ENCODE data around the gene ANKRD37.
"Not testable (repeated sequence)": the region's sequence is repeated elsewhere in the genome, so short reads cannot be mapped to it uniquely, and the experiment has no call there.

ANKRD37 gene, protein sequence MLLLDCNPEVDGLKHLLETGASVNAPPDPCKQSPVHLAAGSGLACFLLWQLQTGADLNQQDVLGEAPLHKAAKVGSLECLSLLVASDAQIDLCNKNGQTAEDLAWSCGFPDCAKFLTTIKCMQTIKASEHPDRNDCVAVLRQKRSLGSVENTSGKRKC

GRCh38 chr4:185396724-185397385 lies at the start of gene ANKRD37:
Gene ANKRD37 (plus strand): TSS chr4:185396841. CDS start chr4:185396924, 83 bp downstream.
- DNase-seq (ENCODE audit: low read depth in 2 of 2): no peak

- DNase-seq (ENCODE audit: low read depth in 2 of 2): no peak
These were observed 49.6 kb upstream of the ANKRD37 start for GRCh38 chr4:185346975-185347601.

GRCh38 chr4:185351691-185352090 lies 45.0 kb upstream of the ANKRD37 start:
- DNase-seq (ENCODE audit: low read depth in 2 of 2): no peak

DNA sequence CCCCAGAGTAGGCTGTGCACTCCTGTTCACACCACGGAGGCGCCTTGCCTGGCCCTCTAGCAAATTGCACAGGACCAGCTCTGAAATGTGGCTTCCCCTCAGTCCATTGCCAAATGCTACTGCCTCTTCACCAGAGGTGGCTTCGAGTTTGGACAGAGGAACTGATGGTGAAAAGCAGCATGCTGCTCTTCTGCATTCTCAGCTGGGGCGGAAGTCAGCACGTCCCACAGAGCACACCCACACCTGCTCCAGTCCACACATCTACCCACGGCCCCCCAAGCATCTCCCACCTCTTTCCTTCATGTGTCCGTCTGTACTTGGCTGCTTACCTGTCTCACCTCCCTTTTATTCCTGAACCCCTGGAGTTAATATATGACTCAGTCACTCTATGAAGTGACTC lies 44.4 kb upstream of the ANKRD37 start:
- DNase-seq (ENCODE audit: low read depth in 2 of 2): no peak

DNA sequence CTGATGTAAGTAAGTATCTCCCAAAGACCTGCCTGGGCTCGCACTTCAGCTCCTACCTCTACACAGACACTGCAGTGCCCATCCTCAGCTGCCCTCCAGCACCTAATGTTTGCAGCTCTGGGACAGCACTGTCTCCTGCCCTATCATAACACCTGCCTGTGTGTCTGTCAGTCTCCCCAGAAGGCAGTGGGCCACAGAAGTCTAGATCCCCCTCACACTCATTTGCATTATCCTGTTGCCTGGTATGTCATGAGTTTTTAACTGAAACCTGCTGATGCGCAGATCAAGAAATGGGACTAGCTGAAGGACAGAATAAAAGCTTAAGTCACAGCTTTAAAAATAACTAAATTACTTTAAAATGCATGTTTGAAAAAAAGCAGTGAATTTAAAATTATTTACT lies 43.9 kb upstream of the ANKRD37 start:
- no peak for DNase-seq (ENCODE audit: low read depth in 2 of 2)

DNA sequence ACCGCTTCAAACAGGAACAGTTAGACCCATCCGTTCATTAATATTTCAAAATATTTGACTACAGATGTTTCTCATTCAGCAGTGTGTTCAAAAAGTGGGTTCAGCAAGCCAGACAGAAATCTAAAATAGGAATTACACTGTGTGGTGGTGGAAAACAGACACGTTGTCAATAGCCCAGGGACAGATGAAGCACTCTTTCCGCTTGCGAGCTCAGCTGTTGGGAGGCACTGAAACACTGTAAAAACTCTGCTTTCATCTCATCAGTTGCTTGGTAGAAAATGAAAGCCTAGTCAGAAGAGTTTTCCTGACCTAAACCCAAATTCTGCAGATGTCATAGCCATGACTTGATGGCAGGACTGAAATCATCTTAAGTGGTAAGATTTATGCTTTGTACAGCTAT lies 39.4 kb upstream of the ANKRD37 start:
- no peak for DNase-seq (ENCODE audit: low read depth in 2 of 2)

DNA sequence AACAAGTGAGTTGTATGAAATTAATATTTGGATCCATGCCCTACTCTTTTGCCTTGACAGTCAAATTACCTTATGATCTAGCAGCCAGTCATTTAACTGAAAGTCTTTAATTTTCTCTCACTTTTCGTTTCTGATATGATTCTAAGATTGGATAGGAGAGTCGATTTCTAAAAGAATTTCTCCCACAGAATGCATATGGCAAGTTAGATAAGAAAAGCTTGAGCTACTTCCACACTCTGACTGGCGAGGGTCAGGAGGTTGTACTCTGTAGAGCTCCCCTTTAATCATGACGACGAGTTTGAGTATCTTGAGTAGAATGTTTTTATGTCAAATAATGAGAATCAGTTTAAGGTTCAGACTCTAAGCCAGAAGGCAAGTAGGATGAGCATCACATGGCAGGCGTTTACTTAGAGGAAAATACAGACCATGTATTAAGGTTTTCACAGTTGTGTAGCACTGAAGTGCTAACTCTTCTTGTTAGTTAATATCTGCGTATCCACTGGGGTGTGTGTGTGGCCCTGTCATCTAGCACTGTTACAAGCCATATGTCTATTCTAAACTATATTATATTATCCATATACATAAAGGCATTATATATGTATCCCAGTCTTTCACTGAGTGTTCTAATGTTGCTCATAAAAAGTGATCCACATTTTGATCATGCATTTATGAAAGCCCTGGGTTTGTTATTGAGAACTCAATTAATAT lies 38.8 kb upstream of the ANKRD37 start:
- DNase-seq (ENCODE audit: low read depth in 2 of 2): no peak

- no peak for DNase-seq (ENCODE audit: low read depth in 2 of 2)
These were observed 38.1 kb upstream of the ANKRD37 start for GRCh38 chr4:185358514-185358913.

- DNase-seq (ENCODE audit: low read depth in 2 of 2): no peak
These were observed 37.7 kb upstream of the ANKRD37 start for GRCh38 chr4:185358959-185359358.

GRCh38 chr4:185359767-185360446 lies 36.7 kb upstream of the ANKRD37 start:
- no peak for DNase-seq (ENCODE audit: low read depth in 2 of 2)

DNA sequence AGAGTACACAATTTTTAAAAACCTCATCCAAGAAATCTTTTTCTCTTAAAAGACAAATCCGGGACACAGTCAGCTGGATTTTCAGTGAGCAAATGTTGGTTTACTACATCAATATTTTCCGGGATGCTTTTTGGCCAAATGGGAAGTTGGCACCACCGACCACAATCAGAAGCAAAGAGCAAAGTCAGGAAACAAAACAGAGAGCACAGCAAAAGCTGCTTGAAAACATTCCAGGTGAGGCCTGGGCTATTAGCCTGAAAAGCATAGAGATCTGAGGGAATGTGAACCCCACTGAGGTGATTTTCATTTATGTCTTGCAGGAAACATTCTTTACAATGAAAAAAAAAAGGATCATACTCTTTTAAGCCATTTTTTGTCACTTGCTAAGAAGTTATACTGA lies 34.8 kb upstream of the ANKRD37 start:
- DNase-seq (ENCODE audit: low read depth in 2 of 2): no peak

DNA sequence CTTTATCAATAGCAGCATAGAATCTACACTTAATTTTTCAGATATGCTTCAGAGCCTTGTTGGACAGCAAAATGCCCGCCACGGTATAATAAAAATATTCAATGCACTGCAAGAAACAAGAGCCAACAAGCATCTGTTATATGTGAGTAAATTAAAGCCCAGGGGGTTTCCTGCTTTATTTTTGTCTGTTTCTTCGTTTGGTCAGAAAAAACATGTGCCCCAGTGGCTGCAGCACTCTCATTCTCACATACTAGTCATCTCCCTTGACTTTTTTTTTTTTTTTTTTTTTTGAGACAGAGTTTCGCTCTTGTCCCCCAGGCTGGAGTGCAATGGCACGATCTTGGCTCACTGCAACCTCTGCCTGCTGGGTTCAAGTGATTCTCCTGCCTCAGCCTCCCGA lies 34.1 kb upstream of the ANKRD37 start:
- DNase-seq (ENCODE audit: low read depth in 2 of 2): not testable (repeated sequence)

DNA sequence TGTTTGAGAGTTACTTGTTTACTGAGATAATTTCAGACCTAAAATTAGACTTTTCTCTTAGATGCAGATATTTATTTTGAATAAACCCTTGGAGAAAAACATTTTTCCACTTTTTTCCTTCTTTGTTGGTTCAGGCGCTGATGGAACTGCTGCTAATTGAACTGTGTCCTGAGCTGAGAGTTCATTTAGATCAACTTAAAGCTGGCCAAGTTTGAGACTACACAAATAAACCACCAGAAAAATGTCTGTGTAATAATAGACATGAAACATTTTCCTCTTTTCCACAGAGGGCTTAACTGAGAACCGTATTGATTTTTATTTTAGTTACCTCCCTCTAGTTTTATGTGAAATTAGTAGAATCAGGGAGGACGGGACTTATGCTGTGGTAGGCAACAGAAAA lies 33.4 kb upstream of the ANKRD37 start:
- DNase-seq (ENCODE audit: low read depth in 2 of 2): no peak

GRCh38 chr4:185364886-185365285 lies 31.8 kb upstream of the ANKRD37 start:
- no peak for DNase-seq (ENCODE audit: low read depth in 2 of 2)

DNA sequence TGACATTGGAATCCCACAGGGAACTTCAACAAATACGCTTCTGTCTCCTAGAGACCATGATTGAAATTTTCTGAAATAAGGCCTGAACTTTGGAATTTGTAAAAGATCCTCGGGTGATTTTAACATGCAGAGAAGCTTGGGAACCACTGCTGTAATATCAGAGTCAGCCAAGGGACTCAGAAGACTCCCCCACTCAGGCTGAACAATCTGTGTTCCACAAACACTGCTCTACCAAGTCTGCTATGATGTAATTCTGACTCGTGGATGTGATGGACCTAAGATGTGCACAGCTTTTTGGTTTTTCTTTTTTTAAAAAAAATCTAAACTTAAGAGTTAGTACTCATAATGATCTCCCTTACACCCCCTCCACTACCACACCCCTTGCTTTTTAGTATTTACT lies 26.9 kb upstream of the ANKRD37 start:
- DNase-seq (ENCODE audit: low read depth in 2 of 2): no peak

GRCh38 chr4:185370268-185370949 lies 26.2 kb upstream of the ANKRD37 start:
- no peak for DNase-seq (ENCODE audit: low read depth in 2 of 2)

- no peak for DNase-seq (ENCODE audit: low read depth in 2 of 2)
These were observed 24.9 kb upstream of the ANKRD37 start for GRCh38 chr4:185371702-185372101.

DNA sequence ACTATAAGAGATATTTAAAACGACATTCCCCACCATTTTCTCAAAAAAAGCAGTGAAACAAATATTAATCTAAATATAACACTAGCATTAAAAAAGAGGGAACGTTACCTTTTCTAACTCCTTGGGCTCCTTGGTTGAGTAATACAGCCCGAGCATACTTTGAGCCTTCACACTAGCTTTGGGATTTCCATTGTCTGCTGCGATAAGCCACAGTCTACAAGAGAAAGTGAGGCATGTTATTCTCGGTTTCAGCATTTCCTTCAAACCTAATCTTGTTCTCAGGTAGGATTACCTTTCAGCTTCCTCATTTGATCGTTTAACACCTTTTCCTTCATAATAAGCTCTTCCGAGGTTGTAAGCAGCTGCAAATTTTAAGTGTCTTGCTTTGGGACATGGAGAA lies 22.6 kb upstream of the ANKRD37 start:
- no peak for DNase-seq (ENCODE audit: low read depth in 2 of 2)

DNA sequence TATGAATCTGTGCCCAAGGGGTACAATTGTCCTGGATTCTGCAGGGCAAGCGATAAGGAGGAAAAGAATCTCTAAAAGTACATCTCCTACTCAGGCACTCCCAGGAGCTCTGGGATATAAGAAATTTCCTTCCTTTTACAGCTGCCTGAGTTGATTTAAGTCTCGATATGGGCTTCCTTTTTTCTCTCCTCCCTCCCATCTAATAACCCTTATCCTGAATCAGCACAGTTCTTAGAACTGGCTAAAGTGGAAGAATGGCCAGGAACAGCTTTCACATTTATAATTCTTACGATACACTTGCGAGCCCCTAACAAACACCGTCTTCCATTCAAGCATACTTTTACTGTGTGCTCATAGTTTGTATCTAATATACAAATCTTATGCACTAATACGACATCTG lies 22.1 kb upstream of the ANKRD37 start:
- DNase-seq (ENCODE audit: low read depth in 2 of 2): no peak

DNA sequence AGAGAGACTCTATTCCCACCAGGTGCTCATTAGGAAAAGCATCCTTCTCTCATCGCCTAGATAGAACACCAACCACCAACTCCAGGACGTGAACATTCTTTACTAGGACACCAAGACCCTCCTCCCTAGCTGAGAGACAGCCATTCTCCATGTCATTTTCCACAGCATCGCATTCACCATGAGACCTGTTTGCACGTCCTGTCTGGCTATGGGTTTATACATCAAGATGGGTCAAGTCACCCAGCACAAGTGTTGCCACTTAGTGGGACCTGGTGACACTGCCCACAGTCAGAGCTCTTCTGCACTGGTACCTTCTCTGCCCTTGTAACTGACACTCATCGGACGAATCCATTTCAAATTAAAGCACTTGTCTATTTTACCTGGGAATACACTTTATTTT lies 18.4 kb upstream of the ANKRD37 start:
- DNase-seq (ENCODE audit: low read depth in 2 of 2): no peak

All from stimulated activated CD4-positive, alpha-beta T cell treated with anti-CD3 and anti-CD28 coated beads, Interleukin-12 subunit alpha, Interleukin-12 subunit beta, amount 100 ng/mL, for 24 hours (primary cell).